Hematopoietic multipotent progenitor cell treated with erythropoietin and hydrocortisone succinate and interleukin-3 and kit ligand, for 15 days (in vitro differentiated cells): Measurements from ENCODE around the gene OCA2.
"Not testable (repeated sequence)": the region's sequence is repeated elsewhere in the genome, so short reads cannot be mapped to it uniquely, and the experiment has no call there.

Experiments used
- DNase-seq: peaks from one replicate; pipeline ENCODE4 v3.0.0-alpha.2; 2015; ENCODE audit warnings: low spot score

OCA2 gene

DNA sequence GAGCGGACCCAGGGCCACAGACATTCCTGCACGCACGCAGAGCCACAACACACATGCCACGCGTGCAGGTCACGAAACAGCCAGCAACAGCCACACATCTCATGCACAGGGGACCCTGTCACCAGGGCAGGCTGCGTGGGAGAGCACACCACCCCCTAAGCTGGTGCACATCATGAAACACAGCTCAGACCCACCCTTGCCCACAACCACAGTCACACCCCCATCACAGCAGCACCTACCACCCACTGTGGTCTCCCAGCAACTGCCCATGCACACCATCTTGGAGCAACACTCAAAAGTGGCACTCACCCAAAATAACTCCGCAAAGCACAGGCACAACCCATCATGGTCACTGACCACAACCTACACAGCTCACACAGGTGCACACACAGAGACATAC is 75.7 kb downstream of the OCA2 start:
- DNase-seq: no peak

GRCh38 chr15:28022961-28023360 is 76.2 kb downstream of the OCA2 start:
- DNase-seq: no peak

GRCh38 chr15:28022181-28022580 is 76.9 kb downstream of the OCA2 start:
- no peak for DNase-seq

GRCh38 chr15:28021281-28022039 is 77.7 kb downstream of the OCA2 start:
- no peak for DNase-seq

DNA sequence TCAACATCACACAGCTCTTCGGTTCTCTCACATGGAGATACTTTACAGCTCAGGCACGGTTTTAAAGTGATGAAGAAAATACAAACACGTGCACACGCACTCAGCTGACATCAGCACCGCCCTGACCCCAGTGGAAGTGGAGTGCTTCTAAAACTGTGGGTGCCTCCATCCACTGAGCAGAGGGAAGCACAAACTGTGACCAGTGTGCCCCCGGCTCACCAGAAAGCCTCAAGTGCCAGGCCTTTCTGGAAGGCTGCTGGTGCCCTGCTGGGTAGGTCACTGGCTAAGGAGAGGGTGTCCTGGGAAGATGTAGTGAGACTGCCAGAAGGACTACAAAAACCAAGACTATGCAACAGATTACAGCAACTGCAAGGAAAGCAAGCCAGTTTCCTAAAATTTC is 78.5 kb downstream of the OCA2 start:
- no peak for DNase-seq

GRCh38 chr15:28019594-28020309 is 79.4 kb downstream of the OCA2 start:
- DNase-seq: no peak

- no peak for DNase-seq
These were observed 80.6 kb downstream of the OCA2 start for GRCh38 chr15:28018291-28019044.

GRCh38 chr15:28017423-28017924 is 81.6 kb downstream of the OCA2 start:
- DNase-seq: no peak

DNA sequence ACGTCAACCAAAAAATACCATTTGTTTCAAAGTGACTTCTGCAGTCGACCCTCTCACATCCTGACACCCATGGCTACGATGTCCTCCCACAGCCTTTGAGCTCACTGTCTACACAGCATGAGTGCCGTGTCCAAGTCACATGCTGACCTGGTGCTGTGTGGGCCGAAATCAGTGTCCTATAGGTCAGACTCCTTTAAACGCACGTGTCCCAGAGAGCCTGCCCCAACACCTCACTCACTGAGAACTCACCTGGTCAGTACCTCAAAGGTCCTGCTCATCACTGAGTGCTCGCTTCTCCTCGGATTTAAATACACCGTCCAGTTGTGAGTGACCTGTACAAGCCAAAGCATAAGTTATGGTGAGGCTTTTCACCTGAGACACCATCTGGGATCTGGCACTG is 83.3 kb downstream of the OCA2 start:
- no peak for DNase-seq

DNA sequence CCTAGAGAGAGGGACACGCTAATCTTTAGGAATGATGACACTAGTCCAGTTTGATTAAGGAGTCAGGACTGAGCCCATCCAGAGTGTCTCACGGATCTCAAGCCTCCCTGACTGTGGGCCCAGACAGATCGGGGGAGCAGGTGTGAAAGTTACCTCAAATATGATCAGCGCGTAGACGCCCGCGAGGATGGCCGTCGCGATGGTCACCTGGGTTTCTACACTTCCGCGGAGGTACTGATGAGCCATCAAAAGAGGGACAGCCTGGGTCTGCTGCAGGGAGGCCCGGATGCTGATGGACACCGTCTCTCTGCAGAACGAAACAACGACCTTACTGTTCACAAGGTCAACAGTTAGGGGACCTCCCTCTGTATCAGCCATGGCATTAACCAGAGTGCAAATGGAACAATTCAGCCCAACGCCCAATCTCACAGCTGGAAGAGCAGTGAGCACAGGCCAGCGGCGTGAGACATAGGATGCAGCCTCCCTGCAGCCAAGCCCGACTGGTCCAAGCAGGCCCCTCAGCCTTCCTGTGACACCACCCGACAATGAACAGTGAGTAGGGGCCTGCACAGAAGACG is 84.4 kb downstream of the OCA2 start:
- no peak for DNase-seq

DNA sequence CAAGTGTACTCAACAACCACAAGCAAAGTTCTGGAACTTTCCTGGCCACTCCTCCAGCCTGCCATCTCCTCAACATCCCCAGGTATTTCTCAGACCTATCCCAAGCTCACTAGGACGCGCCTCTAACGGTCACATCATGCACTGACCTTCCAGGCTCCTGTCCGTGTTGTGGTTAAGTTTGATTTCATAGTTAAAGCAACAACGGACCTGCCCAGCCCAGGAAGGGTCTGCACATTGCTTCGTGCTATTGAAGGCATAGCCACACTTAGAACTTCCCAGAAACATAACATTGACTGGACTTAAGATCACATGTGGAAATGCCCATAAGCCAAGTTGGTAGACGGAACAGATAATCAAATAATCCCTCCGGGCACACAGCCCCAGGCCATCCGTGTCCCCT is 85.1 kb downstream of the OCA2 start:
- no peak for DNase-seq

DNA sequence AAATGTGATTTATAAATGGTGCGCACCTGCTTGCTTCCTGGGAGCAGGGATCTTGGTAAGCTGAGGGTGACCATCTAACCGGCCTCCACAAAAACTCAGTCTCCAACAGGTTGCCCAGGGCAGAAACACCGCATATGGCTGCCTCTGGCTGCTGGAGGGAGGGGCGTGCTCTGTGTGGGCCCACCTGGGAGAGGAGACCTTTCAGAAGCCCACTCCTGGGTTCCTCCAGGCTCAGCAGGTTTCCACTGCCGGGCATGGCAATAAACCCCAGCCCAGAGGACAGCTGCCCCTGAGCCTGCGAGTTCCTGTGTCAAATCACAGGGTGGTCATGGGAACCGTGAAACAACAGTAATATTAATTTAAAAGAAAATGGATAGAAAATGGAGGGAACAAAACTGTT is 85.6 kb downstream of the OCA2 start:
- DNase-seq: no peak

DNA sequence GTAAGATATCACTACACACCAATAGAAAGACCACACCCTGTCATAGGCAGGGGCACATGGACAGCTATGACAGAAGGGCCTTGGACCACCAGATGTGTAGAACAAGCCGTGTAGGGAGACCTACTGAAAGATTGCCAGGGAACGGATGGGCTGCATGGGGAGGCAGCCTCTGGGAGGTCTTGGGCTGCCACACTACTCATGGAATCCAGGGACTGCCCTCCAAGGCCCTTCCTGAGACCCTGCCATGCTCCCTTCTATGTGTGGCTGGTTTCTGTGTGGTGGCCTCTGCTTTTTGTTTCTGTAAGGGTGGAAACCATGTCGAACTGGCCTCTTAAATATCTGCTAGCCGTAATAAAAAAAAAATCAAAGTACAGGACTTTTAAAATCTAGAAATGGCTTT is 86.9 kb downstream of the OCA2 start:
- no peak for DNase-seq

- not testable (repeated sequence) for DNase-seq
These were observed 90.9 kb downstream of the OCA2 start for GRCh38 chr15:28008175-28008574.

- DNase-seq: no peak
These were observed 92.8 kb downstream of the OCA2 start for GRCh38 chr15:28006116-28006905.

DNA sequence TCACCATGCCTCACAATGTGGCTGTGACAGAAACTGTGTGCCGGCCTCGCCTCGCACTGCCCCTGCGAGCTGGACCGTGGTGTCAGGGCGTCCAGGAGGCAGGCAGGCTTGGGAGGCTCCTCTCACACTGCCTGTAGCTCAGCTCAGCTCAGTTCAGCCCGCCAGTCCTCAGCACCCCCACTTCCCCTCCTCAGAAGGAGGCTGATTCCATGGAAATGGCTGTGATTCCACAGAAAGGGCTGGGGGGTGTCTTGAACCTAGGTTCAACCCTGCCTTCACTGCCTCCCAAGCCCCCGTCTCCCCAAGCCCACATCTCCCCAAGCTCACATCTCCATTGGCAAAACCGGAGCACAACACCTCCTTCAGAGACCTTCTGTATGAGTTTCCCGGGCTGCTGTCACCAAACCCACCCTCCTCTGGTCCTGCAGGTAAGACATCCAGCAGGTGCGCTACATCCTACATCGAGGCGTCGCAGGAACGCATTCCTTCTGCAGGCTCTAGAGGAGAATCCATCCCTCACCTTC is 94.0 kb downstream of the OCA2 start:
- DNase-seq: no peak

GRCh38 chr15:28004143-28005003 is 94.7 kb downstream of the OCA2 start:
- DNase-seq: no peak

DNA sequence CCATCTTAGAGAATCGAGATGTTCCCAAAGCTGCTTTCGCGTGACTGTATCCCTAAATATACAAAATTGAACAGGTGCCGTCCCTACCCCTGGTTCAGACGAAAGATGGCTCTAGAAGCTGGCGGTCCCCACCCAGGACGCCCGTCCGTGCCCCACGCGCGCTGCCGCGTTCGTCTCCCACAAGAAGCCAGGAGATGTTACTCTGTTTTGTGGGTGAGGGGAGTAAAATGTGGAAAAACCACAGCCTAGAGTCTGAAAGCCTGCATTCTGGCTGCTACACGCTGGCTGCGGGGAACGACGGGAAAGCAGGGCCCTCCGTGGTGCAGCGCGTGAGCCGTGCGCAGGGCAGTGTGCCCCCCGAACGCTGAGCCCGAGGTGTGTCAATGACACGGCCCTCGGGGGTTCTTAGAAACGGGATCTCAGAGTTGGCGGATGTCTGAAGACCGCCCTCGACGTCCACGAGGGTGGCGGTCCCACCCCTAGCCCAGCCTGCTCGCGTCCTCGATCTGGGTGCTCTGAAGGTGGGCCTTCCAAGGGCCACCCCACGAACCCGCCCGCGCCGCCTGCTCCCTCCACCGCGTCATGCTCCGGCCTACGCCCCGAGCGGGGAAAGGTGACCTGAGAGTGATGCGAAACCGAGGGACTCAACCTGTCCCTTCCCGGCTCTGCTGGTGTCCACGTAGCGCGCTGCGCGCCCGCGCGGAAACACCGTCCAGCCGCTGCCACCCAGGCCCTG is 95.6 kb downstream of the OCA2 start:
- no peak for DNase-seq

GRCh38 chr15:28002867-28003266 is 96.2 kb downstream of the OCA2 start:
- DNase-seq: no peak
